NCI-H146 (cell line): Measurements from ENCODE around the gene FNDC8.
"Not testable (repeated sequence)": the region's sequence is repeated elsewhere in the genome, so short reads cannot be mapped to it uniquely, and the experiment has no call there.

Source experiments
- DNase-seq: peaks from one replicate; lab custom pipeline; 2025; lab: John Stamatoyannopoulos, UW

Gene FNDC8

DNA sequence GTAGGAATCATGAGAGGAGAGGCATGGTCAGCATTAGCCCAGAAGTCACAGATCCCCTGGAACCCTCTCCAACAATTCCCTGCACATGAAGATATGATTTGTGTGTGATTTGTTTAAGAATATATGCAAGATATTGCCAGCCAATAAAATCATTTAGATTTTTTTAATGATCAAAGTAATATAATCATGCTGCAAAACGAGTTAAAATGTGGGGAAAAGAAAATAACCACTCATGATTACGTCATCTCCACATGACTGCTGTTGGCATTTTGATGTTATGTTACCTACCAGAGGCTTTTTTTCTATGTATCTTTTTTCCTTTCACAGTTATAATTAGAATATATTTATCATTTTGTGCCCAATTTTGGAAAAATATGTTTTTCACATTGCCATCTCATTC, 50.4 kb downstream of the FNDC8 start:
- DNase-seq: no peak

DNA sequence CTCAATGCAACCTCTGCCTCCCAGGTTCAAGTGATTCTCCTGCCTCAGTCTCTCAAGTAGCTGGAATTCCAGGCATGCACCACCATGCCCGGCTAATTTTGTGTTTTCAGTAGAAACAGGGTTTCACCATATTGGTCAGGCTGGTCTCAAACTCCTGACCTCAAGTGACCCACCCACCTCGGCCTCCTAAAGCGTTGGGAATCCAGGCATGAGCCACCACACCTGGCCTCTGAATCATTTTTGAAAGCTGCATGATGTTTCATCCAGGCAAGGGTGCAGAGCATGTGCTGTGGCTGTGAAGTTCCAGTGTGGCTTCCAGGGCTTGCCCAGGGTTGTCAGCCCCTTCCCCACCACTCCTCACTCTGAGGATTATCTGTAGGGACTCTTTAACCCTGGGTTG, 50.9 kb downstream of the FNDC8 start:
- DNase-seq: not testable (repeated sequence)

DNA sequence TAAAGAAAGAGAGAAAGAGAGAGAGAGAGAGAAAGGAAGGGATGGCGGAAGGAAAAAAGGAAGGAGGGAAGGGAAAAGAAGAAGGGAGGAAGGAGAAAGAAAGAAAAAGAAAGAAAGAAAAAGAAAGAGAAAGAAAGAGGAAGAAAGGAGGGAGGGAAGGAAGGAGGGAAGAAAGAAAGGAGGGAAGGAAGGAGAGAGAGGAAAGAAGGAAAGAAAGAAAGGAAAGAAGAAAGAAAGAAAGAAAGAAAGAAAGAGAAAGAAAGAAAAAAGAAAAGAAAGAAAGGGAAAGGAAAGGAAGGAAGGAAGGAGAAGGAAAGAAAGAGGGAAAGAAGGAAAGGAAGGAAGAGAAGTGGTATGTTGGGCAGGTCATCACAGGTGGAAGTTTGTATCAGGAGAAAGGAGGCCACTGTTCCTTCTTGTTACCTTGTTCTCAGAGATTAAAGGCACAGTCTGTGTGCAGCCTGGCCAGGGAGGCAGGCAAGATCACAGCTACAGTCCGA, 53.5 kb downstream of the FNDC8 start:
- no peak for DNase-seq

DNA sequence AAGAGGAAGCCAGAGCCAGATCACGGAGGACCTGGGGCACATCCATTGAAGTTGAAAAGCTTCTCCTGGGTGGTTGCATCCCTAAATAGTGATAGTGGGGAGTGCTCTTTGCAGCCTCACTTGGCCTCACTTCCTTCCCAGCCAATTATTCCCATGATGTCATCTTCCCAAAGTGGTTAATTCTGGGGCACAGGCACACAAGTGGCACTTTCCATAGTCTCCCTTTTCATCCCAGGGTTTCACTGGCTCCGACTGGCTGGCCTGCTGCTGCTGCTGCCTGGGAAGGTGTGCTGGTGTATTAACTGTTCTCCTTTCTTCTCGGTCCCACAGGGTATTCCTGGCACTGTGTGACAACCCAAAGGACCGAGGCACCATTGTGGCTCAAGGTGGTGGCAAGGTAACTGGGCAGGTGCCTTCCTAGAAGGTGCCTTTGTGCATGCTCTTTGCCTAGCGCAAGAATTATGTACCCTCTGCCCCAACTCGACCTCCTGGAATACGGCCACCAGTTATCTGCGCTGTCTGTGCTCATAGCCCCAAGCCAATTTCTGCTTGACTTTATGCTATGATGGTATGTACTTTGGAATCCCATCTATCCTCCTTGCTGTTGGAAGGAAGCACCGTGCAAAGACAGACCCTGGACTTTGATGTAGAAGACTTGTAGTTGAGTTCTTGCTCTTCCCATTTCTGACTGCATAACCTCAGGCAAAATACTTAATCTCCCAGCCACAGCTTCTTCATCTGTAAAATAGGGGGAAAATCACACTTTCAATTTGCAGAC, 54.4 kb downstream of the FNDC8 start:
- DNase-seq: no peak

DNA sequence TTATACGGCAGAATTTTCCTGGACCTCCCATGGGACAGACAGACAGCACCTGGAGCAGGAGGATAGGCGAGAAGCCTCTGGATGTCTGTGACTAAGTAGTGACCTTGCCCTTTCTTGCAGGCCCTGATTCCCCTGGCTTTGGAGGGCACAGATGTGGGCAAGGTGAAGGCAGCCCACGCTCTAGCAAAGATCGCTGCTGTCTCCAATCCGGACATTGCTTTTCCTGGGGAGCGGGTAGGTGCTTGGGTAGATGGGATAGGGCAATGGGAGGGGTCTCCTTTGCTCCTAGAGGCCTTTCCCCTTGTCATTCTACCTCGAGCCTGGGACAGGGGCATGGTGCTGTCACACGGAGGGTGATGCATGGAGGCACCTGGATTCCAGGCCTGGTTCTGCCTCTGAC, 55.5 kb downstream of the FNDC8 start:
- no peak for DNase-seq

DNA sequence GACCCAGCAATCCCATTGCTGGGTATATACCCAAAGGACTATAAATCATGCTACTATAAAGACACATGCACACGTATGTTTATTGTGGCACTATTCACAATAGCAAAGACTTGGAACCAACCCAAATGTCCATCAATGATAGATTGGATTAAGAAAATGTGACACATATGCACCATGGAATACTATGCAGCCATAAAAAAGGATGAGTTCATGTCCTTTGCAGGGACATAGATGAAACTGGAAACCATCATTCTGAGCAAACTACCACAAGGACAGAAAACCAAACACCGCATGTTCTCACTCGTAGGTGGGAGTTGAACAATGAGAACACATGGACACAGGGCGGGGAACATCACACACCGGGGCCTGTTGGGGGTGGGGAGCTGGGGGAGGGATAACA, 58.0 kb downstream of the FNDC8 start:
- DNase-seq: not testable (repeated sequence)
